Kidney capillary endothelial cell (primary cell): ENCODE data around the gene CTRB2.

Experiments used
- DNase-seq: peaks from one replicate; pipeline ENCODE4 v3.0.0-alpha.2; 2018; ENCODE audit warnings: low spot score

The CTRB2 gene

DNA sequence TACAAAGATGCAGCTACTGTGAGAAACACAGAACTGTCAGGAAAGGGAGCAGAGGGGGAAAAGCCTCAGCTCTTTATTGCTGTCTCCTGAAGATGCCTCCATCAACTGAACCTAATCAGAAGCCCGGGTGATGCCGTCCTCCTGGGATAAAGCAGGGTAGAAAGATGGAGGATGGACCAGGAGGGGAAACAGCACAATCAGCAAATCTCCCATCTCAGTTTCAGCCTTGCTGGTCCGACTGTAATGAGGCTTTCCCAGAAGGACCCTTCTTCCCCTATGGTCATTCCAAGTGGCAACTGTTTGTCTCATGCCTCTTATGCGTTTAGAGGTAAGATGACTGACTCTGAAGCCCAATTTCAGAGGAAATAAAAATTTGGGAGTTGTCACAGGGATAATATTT is 34.4 kb downstream of the CTRB2 start:
- no peak for DNase-seq

DNA sequence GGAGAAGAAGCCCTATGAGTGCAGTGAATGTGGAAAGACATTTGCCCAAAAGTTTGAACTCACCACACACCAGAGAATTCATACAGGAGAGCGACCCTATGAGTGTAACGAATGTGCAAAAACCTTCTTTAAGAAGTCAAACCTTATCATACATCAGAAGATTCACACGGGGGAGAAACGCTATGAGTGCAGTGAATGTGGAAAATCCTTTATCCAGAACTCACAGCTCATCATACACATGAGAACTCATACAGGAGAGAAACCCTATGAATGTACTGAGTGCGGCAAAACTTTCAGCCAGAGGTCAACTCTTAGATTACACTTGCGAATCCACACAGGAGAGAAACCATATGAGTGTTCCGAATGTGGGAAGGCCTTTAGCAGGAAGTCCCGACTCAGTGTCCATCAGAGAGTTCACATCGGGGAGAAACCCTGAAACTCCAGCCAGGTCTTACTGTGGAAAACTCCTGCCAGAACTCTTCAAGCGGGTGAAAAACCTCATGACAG is 37.0 kb downstream of the CTRB2 start:
- no peak for DNase-seq

DNA sequence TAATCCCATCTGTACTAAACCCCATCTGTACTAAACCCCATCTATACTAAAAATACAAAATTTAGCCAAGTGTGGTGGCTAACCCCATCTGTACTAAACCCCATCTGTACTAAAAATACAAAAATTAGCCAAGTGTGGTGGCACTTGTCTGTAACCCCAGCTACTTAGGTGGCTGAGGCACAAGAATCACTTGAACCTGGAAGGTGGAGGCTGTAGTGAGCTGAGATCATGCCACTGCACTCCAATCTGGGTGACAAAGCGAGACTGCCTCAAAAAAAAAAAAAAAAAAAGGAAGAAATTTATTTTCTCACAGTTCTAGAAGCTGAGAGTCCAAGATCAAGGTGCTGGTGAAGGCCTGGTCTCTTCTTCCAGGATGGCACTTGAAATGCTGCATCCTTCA is 46.6 kb downstream of the CTRB2 start:
- DNase-seq, result no peak
